HG03108 (cell line): ENCODE measurements around the gene P2RX7.

Experiments used
- ATAC-seq: cut with Tn5 transposase; IDR thresholded peaks from one replicate; pipeline ENCODE4 v1.9.1; 2021; ENCODE audit warnings: moderate library complexity; ENCODE audit not compliant: unreplicated experiment

Gene P2RX7

GRCh38 chr12:121110211-121110940, 22.3 kb upstream of the P2RX7 start:
- peak; percentile 64 for ATAC-seq

- no peak for ATAC-seq
These were observed 21.0 kb upstream of the P2RX7 start for GRCh38 chr12:121111684-121112083.

- ATAC-seq, result no peak
These were observed 20.2 kb upstream of the P2RX7 start for GRCh38 chr12:121112496-121112895.

- no peak for ATAC-seq
These were observed 19.6 kb upstream of the P2RX7 start for GRCh38 chr12:121113057-121113456.

DNA sequence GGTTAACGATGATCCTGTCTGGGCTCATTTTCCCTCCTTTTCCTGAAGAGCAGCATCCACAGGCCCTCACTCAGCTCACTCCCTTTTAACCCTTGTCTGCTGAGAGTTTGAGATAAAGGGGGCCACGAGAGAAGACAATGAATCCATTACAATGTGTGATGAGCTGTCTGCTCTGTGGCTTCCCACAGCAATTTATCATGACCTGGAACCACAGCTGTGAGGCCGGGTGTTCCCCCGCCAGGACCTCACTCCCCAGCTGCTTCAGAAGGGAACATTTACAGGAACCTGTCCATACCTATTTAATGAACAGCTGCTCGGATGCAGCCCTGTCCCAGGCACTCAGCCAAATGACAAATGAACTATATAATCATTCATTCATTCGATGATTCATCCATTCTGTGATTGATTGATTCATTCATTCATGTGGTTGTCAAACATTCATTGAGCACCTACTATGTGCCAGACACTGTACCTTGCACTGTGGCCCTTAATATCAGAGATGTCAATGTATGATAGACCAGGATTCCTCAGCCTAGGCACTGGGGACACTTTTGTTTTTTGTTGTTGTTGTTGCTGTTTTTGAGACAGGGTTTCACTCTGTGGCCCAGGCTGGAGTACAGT, 18.5 kb upstream of the P2RX7 start:
- ATAC-seq, result no peak

- no peak for ATAC-seq
These were observed 17.9 kb upstream of the P2RX7 start for GRCh38 chr12:121114806-121115205.

- no peak for ATAC-seq
These were observed 17.1 kb upstream of the P2RX7 start for GRCh38 chr12:121115530-121115929.

GRCh38 chr12:121116318-121117225, 16.1 kb upstream of the P2RX7 start:
- no peak for ATAC-seq

GRCh38 chr12:121117226-121117777, 15.4 kb upstream of the P2RX7 start:
- no peak for ATAC-seq

DNA sequence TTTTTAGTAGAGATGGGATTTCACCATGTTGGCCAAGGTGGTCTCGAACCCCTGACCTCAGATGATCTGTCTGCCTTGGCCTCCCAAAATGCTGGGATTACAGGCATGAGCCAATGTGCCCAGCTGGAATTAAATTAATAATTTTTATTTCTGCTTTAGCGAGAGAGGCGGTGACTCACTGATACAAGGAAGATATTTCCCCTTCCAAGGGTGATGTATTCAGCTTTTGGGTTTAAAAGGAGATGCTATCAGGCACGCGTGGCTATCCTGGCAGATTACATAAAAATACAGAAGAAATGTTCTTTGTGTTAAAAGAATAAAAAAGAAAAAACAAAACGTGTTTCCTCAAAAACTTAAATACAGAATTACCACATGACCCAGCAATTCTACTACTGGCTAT, 12.4 kb upstream of the P2RX7 start:
- no peak for ATAC-seq

DNA sequence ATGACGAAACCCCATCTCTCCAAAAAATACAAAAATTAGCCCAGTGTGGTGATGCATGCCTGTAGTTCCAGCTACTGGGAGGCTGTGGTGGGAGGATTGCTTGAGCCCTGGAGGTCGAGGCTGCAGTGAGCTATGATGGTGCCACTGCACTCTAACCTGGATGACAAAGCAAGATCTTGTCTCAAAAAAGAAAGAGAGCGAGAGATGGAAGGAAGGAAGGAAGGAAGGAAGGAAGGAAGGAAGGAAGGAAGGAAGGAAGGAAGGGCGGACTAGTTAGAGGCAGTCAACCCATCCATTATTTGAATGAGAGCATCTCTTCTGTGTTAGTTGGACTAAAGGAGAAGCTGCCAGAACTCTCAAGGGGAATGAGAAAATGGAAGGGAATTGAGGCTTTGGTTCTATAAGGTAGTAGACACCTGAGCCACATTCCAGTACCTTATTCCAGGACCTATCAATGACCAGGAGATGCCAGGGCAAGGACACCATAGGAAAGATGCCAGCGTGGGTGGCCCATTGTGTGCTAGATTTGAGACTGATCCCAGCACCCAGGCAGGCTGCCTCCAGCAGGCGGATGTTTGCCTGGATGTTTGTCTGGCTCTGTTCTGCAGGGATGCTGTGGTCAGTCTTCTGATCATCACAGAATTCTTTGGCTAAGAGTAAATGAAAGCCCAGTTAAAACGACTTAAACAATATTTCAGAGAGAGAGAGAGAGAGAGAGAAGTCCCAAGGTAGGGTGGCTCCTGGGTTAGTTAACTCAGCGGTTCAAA, 11.5 kb upstream of the P2RX7 start:
- ATAC-seq, result no peak

- ATAC-seq, result no peak
These were observed 10.9 kb upstream of the P2RX7 start for GRCh38 chr12:121121805-121122204.

GRCh38 chr12:121123488-121123887, 9.2 kb upstream of the P2RX7 start:
- no peak for ATAC-seq

DNA sequence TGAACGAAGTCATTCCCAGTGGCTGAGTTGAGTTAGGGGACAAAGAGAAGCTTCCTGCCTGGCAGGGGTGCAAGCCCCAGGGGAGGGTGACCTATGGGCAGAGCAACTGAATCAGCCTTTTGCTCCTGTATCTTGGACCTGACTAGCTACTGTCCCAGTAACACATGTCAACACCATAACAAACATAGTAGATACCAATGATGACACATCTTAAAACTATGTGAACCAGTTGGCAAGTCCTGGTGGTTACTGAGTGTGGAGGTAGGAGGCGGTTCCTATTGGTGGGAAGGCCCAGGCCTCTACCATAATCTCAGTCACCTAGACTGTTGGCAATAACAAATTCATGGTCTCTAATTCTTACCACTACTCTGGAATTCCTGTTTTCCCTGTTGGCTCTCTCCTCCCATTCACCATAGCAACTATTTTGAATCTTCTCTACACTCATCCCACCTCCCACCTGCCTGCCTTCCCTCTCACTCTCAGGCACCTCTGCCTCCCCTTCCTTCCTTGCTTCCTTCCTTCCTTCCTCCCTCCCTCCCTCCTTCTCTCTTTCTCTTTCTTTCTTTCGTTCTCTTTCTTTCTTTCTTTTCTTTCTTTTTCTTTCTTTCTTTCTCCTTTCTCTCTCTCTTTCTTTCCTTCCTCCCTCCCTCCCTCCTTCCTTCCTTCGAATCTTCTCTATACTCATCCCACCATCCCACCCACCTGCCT, 8.1 kb upstream of the P2RX7 start:
- no peak for ATAC-seq

DNA sequence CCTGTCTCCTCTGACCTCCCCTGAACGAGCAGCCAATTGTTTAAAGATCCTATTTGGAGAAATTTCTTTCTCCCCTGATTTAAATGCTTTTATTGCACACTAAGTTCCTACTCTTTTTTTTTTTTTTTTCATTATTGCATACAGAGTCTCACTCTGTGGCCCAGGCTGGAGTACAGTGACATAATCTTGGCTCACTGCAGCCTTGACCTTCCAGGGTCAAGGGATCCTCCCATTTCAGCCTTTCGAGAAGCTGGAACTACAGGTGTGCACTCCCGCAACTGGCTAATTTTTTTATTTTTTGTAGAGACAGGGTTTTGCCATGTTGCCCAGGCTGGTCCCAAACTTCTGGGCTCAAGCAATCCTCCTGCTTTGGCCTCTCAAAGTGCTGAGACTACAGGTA, 5.2 kb upstream of the P2RX7 start:
- ATAC-seq, result no peak

DNA sequence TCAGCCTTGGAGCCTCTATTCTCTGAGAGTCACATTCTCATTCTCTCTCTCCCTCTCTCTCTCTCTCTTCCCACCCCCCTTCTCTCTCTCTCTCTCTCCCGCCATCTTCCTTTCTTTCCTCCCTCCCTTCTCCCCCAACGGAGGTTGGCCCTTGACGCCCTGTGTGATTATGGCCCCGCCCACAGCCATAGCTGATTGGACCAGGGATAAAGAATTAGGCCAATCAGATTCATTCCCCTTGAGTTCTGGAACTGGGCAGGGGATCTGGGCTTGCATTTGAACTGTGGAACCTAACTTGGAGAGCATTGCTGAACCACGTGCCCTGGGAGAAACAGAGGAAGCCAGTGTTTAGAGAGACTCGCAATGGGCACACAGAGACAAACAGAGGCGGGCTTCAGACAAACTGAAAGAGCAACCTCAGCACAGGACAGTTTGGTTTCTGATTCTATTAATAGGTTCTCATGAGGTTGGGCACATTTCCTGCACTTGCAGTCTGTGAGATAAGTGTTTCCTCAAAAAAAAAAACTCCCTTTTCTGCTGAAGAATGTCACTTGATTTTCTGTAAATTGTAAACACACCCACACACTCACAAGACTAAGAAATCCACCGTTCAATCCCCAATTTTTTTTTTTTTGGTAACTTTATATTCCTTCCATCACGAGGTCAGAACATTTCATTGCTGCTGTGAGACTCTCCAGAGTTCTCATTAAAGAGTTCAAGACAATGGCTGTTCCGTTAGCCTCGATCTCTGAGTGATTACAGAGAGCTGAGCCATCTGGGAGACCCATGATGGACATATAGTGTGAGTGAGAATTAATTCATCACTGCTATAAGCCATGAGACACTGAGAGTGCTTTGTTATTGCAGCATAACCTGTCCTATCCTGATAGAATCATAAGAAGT, 3.5 kb upstream of the P2RX7 start:
- ATAC-seq, result peak; percentile 68

DNA sequence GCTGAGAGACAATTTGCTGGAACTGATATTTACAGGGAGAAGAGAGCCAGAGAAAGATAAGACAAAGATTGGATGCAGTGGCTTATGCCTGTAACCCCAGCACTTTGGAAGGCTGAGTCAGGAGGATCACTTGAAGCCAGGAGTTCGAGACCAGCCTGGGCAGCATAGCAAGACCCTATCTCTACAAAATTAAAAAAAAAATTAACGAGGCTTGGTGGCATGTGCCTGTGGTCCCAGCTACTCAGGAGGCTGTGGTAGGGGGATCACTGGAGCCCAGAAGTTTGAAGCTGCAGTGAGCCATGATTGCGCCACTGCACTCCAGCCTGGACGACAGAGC, 2.9 kb upstream of the P2RX7 start:
- no peak for ATAC-seq

GRCh38 chr12:121130866-121131373, 1.8 kb upstream of the P2RX7 start:
- ATAC-seq, result no peak

DNA sequence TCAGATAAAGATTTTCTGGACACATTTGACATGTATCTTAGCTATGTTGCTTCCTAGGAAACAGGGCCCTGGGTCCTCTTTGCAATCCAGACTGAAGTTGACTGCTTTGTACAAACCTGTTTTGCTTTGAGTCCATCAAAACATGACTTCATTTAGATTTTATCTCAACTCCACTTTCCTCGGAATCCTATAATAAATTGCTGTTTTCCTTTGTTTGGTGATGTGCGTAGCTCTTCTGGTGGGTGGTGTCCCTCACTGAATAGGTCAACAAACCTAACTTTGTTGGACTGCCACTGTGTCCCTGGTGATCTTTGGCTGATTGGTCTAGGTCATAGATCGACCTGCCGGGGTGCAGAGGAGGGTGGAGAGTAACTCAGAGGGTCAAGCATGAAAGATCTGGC, 735 bp upstream of the P2RX7 start:
- no peak for ATAC-seq
